CD14-positive monocyte (primary cell): ENCODE results near the gene SLC19A3. TPM values are rescaled to one million over a fixed set of nuclear protein-coding genes. Genes with fewer than 3 reads are reported as not detected.
A peak's percentile ranks its signal among the peaks of the same experiment; 100 is the strongest.
"Not testable (repeated sequence)": the region's sequence is repeated elsewhere in the genome, so short reads cannot be mapped to it uniquely, and the experiment has no call there.

Experiments used
- DNase-seq, 3 donors: peaks; one replicate each; pipeline ENCODE4 v3.0.0-alpha.2; 2011 to 2022
- H2AFZ ChIP-seq: 2 replicates; pipeline ENCODE4 v1.6.0; 2012; ENCODE audit warnings: mild to moderate bottlenecking, low read depth, low read length, inconsistent platforms; ENCODE audit not compliant: insufficient read depth, poor library complexity, severe bottlenecking
- H3K27ac ChIP-seq, 2 donors: 1 replicate in 1 of 2; 2 replicates in 1 of 2; pipeline ENCODE4 v1.5.1; 2012 to 2013; ENCODE audit warnings: low read length in 2 of 2, control low read depth in 1 of 2, inconsistent platforms in 1 of 2, low read depth in 1 of 2, mild to moderate bottlenecking in 1 of 2
- H3K27me3 ChIP-seq, 2 donors: one replicate each; pipeline versions ENCODE4 v1.6.0 to v1.6.1; 2011 to 2013; ENCODE audit warnings: low read length in 2 of 2; ENCODE audit not compliant: control insufficient read depth in 2 of 2, insufficient read depth in 2 of 2
- H3K36me3 ChIP-seq, 2 donors: replicated peaks in 1 of 2; 1 replicate in 1 of 2; 2 replicates in 1 of 2; pipeline versions ENCODE4 v1.5.1 to v1.6.1; 2012 to 2013; ENCODE audit warnings: low read length in 2 of 2, control low read depth in 1 of 2, inconsistent platforms in 1 of 2, mild to moderate bottlenecking in 1 of 2; ENCODE audit not compliant: insufficient read depth in 2 of 2, control insufficient read depth in 1 of 2
- H3K4me1 ChIP-seq, 2 donors: 1 replicate in 1 of 2; 2 replicates in 1 of 2; pipeline versions ENCODE4 v1.5.1 to v1.6.1; 2012 to 2013; ENCODE audit warnings: low read length in 2 of 2, control low read depth in 1 of 2, inconsistent platforms in 1 of 2, mild to moderate bottlenecking in 1 of 2, moderate library complexity in 1 of 2; ENCODE audit not compliant: insufficient read depth in 2 of 2, control insufficient read depth in 1 of 2
- H3K4me2 ChIP-seq: replicated peaks from 2 replicates; pipeline ENCODE3; 2012; ENCODE audit warnings: low read length, moderate library complexity, mild to moderate bottlenecking; ENCODE audit not compliant: poor library complexity, severe bottlenecking; ENCODE audit errors: extremely low read depth
- H3K4me3 ChIP-seq, 3 experiments: fragments of 200-600 bp in 1 of 3; sonication (generic) in 1 of 3; replicated peaks in 1 of 3; 1 replicate in 2 of 3; 2 replicates in 1 of 3; pipeline ENCODE4 v1.5.1; 2011 to 2013; ENCODE audit warnings: low read length in 3 of 3, mild to moderate bottlenecking in 3 of 3, control low read depth in 2 of 3, low read depth in 2 of 3, inconsistent platforms in 1 of 3, moderate library complexity in 1 of 3
- H3K79me2 ChIP-seq: 2 replicates; pipeline ENCODE4 v1.6.0; 2012; ENCODE audit warnings: mild to moderate bottlenecking, control low read depth, inconsistent platforms, low read length, moderate library complexity; ENCODE audit not compliant: insufficient read depth
- H3K9ac ChIP-seq: 2 replicates; pipeline ENCODE4 v1.6.0; 2017; ENCODE audit warnings: low read length, mild to moderate bottlenecking; ENCODE audit not compliant: insufficient read depth, poor library complexity, severe bottlenecking
- H3K9me3 ChIP-seq, 2 donors: replicated peaks in 1 of 2; 1 replicate in 1 of 2; 2 replicates in 1 of 2; pipeline versions ENCODE4 v1.5.1 to v1.6.1; 2012 to 2013; ENCODE audit warnings: low read length in 2 of 2, control low read depth in 1 of 2; ENCODE audit not compliant: control insufficient read depth in 1 of 2, insufficient read depth in 1 of 2
- H4K20me1 ChIP-seq: 2 replicates; pipeline ENCODE4 v1.6.0; 2012; ENCODE audit warnings: mild to moderate bottlenecking, low read length, control low read depth, moderate library complexity; ENCODE audit not compliant: insufficient read depth
- H3K27ac Mint-ChIP-seq, 7 donors: one replicate each; pipeline ENCODE4 v1.8.0; 2020; ENCODE audit warnings: mild to moderate bottlenecking in 7 of 7, mixed read lengths in 7 of 7, moderate library complexity in 6 of 7, inconsistent platforms in 2 of 7
- H3K27me3 Mint-ChIP-seq, 3 donors: one replicate each; pipeline ENCODE4 v1.8.0; 2021 to 2022; ENCODE audit warnings: low read depth in 3 of 3, mild to moderate bottlenecking in 3 of 3, mixed read lengths in 3 of 3, moderate library complexity in 3 of 3, inconsistent platforms in 1 of 3
- H3K36me3 Mint-ChIP-seq, 2 donors: one replicate each; pipeline ENCODE4 v1.8.0; 2020; ENCODE audit warnings: mixed read lengths in 2 of 2, inconsistent platforms in 1 of 2, mild to moderate bottlenecking in 1 of 2
- H3K4me1 Mint-ChIP-seq: one replicate; pipeline ENCODE4 v1.8.0; 2020; ENCODE audit warnings: mild to moderate bottlenecking, mixed read lengths
- H3K4me3 Mint-ChIP-seq, 2 donors: one replicate each; pipeline ENCODE4 v1.8.0; 2020; ENCODE audit warnings: mild to moderate bottlenecking in 2 of 2, mixed read lengths in 2 of 2, moderate library complexity in 1 of 2
- H3K9me3 Mint-ChIP-seq, 7 donors: one replicate each; pipeline ENCODE4 v1.8.0; 2020 to 2022; ENCODE audit warnings: mixed read lengths in 7 of 7, mild to moderate bottlenecking in 6 of 7, moderate library complexity in 6 of 7, inconsistent platforms in 2 of 7
- WGBS: methylation state at CpG from one replicate; pipeline ENCODE4 v1.1.5; 2013; ENCODE audit warnings: missing lambda C conversion rate; ENCODE audit not compliant: insufficient coverage; 5-methylcytosine and 5-hydroxymethylcytosine counted together
- intact Hi-C, 2 donors: fragments of 100-400 bp; cut with micrococcal nuclease; formaldehyde crosslinking; loops; one replicate each; pipeline versions ENCODE4 v1.15.0 to v1.15.1; 2023
- polyA plus RNA-seq, 3 donors: library from polyadenylated mRNA; depleted of rRNA in 1 of 3; unstranded in 2 of 3; stranded (reverse) in 1 of 3; fragments of 300-500 nt in 2 of 3; fragments of >200 nt in 1 of 3; fragmentation: Illumina TruSeq in 2 of 3; gene quantifications; 1 replicate in 2 of 3; 2 replicates in 1 of 3; pipeline ENCODE4 v1.2.3, GENCODE V29; 2012 to 2021
- TF ChIP-seq, protein P1 (sequence below): fragments of 200-600 bp; IDR thresholded peaks from one replicate; pipeline ENCODE4 v1.8.0; 2022; ENCODE audit warnings: antibody characterized with exemption, mild to moderate bottlenecking

SLC19A3 gene
- polyA plus RNA-seq, 3 donors: not detected

DNA sequence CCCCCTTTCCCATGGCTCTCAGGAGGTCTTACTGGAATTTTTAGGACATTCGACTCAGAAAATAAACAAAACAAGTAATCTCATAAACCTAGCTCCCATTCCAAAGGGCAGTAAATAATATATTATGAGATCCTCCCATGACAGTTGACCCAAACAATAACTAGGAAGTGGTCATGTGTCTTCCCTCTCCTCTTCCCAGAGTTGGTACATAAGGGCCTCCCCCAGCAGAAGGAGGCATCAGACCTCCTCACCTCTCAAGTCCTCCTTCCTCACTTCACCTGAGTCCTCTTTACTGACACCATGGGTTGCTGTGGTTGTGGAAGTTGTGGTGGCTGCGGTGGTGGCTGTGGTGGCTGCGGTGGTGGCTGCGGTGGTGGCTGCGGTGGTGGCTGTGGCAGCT lies 10.2 kb upstream of the SLC19A3 start, which contains the start of gene SCYGR7:
Gene SCYGR7 (plus strand): TSS at position 301 of the 400 bp plus-strand sequence. CDS start 0 bp downstream, at position 301.
- Mint-ChIP-seq H3K27me3 (peaks cover 5 to 13% (median 7%) of the 10 kb centered on the region in 3 donors), H3K4me1 (peaks cover 2% of the 10 kb centered on the region), H3K36me3 (no peaks in the 10 kb centered on the region), H3K9me3 (peaks cover 0 to 1% (median 0%) of the 10 kb centered on the region in 7 donors), H3K27ac (peak within 1 kb of the TSS in 1 of 7 donors; percentile 40), H3K4me3 (no peak within 1 kb of the TSS)
- Histone ChIP-seq H3K9me3 (no peaks in the 10 kb centered on the region), H3K9ac (no peak within 1 kb of the TSS), H3K4me2 (no peak within 1 kb of the TSS), H3K27me3 (no peaks in the 10 kb centered on the region), H2AFZ (no peak within 1 kb of the TSS), H3K4me1 (no peaks in the 10 kb centered on the region), H3K27ac (no peak within 1 kb of the TSS), H4K20me1 (no peaks in the 10 kb centered on the region), H3K36me3 (no peaks in the 10 kb centered on the region), H3K4me3 (no peak within 1 kb of the TSS), H3K79me2 (no peaks in the 10 kb centered on the region)
- no CpG with 5 or more reads among the region's 5 CpGs for WGBS
- intact Hi-C loops: no loop called here
- no peak for DNase-seq
- TF ChIP-seq, protein P1, sequence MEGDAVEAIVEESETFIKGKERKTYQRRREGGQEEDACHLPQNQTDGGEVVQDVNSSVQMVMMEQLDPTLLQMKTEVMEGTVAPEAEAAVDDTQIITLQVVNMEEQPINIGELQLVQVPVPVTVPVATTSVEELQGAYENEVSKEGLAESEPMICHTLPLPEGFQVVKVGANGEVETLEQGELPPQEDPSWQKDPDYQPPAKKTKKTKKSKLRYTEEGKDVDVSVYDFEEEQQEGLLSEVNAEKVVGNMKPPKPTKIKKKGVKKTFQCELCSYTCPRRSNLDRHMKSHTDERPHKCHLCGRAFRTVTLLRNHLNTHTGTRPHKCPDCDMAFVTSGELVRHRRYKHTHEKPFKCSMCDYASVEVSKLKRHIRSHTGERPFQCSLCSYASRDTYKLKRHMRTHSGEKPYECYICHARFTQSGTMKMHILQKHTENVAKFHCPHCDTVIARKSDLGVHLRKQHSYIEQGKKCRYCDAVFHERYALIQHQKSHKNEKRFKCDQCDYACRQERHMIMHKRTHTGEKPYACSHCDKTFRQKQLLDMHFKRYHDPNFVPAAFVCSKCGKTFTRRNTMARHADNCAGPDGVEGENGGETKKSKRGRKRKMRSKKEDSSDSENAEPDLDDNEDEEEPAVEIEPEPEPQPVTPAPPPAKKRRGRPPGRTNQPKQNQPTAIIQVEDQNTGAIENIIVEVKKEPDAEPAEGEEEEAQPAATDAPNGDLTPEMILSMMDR: no peak

DNA sequence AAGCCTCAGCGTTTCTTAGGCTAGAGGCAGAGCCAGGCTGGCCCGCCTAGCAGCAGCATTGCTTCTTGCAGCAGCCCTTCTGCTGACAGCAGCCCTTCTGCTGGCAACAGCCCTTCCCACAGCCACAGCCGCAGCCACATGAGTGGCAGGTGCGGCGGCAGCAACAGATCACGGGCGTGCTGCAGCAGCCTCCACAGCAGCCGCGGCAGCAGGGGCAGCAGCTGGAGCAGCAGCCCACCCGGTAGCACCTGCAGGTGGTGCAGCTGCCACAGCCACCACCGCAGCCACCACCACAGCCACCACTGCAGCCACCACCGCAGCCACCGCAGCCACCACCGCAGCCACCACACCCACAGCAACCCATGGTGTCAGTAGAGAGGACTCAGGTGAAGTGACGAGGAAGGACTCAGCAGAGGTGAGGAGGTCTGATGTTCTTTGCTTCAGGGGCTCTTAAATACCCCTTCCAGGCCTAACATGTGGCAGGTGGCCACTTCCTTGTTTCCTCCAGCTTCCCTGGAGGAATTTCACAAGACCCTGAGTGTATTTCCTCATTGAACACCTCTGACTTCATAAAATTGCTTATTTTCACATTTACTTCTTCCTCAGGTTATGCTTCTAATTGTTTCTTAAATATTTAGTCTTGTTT lies 6.7 kb upstream of the SLC19A3 start, which contains the start of gene SCYGR6:
Gene SCYGR6 (minus strand): TSS at position 364 of the 646 bp plus-strand sequence. CDS start 0 bp downstream, at position 364.
- Histone ChIP-seq H3K9ac (no peak within 1 kb of the TSS), H3K27ac (no peak within 1 kb of the TSS), H3K27me3 (no peaks in the 10 kb centered on the region), H3K4me2 (no peak within 1 kb of the TSS), H3K36me3 (no peaks in the 10 kb centered on the region), H3K79me2 (no peaks in the 10 kb centered on the region), H2AFZ (no peak within 1 kb of the TSS), H3K4me1 (no peaks in the 10 kb centered on the region), H3K9me3 (no peaks in the 10 kb centered on the region), H3K4me3 (no peak within 1 kb of the TSS), H4K20me1 (no peaks in the 10 kb centered on the region)
- Mint-ChIP-seq H3K27ac (peak within 1 kb of the TSS in 1 of 7 donors; percentile 35), H3K4me3 (no peak within 1 kb of the TSS), H3K4me1 (peaks cover 4% of the 10 kb centered on the region), H3K27me3 (peaks cover 5 to 7% (median 7%) of the 10 kb centered on the region in 3 donors), H3K36me3 (no peaks in the 10 kb centered on the region), H3K9me3 (no peaks in the 10 kb centered on the region)
- TF ChIP-seq, protein P1: no peak
- 100% methylated on average over 1 of the region's 15 CpGs for WGBS
- intact Hi-C loops: no loop called here
- peak in 1 of 3 donors; percentile 12 for DNase-seq

DNA sequence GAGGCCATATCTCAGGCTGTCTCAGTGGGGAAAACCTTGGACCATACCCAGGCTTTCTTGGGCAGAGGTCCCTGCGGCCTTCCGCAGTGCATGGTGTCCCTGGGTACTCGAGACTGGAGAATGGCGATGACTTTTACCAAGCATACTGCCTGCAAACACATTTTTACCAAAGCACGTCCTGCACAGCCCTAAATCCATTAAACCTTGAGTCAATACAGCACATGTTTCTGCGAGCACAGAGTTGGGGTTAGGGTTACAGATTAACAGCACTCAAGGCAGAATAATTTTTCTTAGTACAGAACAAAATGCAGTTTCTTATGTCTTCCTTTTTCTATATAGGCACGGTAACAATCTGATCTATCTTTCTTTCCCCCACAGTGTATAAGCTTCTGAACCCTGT lies 5.0 kb upstream of the SLC19A3 start:
- peaks cover 7 to 17% (median 10%) of the 10 kb centered on the region in 3 donors for H3K27me3 Mint-ChIP-seq
- H3K27me3 ChIP-seq, H4K20me1 ChIP-seq, H3K36me3 Mint-ChIP-seq, H3K27ac Mint-ChIP-seq, H3K27ac ChIP-seq, DNase-seq, H3K9me3 ChIP-seq, H3K9me3 Mint-ChIP-seq, H3K4me3 ChIP-seq, intact Hi-C loops, H3K79me2 ChIP-seq, H3K4me2 ChIP-seq, H2AFZ ChIP-seq, H3K4me1 ChIP-seq, H3K4me1 Mint-ChIP-seq, H3K4me3 Mint-ChIP-seq, H3K9ac ChIP-seq, H3K36me3 ChIP-seq: not testable (repeated sequence)
- 100% methylated on average over 1 of the region's 7 CpGs for WGBS
